ENCODE measurements around the gene PNMA1.

Gene PNMA1

GRCh38 chr14:73723406-73723796, 9.2 kb upstream of the PNMA1 start:
- H3K27ac ChIP-seq: peak overlapping the region; percentile 46

DNA sequence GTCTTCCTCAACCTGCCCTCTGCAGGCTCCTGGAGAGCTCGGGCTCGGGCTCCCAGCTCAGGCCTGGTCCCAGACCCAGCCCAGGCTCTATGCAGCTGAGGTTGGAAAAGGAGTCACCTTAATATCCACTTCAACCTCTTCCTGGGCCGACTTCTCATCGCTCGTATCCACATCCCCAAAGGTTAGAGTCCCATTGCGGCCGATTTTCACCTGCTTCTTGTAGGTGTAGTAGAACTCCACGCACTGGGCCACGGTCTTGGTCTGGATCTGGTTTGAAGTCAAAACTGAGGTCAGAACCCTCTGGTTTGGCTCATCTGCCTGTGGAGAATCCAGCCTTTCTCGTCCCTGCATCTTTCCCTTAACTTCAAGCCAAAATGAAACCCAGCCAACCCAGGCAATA, 8.4 kb upstream of the PNMA1 start:
- TF ChIP-seq, protein P1, sequence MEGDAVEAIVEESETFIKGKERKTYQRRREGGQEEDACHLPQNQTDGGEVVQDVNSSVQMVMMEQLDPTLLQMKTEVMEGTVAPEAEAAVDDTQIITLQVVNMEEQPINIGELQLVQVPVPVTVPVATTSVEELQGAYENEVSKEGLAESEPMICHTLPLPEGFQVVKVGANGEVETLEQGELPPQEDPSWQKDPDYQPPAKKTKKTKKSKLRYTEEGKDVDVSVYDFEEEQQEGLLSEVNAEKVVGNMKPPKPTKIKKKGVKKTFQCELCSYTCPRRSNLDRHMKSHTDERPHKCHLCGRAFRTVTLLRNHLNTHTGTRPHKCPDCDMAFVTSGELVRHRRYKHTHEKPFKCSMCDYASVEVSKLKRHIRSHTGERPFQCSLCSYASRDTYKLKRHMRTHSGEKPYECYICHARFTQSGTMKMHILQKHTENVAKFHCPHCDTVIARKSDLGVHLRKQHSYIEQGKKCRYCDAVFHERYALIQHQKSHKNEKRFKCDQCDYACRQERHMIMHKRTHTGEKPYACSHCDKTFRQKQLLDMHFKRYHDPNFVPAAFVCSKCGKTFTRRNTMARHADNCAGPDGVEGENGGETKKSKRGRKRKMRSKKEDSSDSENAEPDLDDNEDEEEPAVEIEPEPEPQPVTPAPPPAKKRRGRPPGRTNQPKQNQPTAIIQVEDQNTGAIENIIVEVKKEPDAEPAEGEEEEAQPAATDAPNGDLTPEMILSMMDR (conservative IDR thresholded peaks at IDR 0.05): no peak
- H3K27ac ChIP-seq: peak overlapping the region; percentile 46; the same call in 1 of the 2 replicates

More at GRCh38 chr14:73723406-73723796, 9.2 kb upstream of the PNMA1 start:
- TF ChIP-seq, protein P1 (conservative IDR thresholded peaks at IDR 0.05): no peak

DNA sequence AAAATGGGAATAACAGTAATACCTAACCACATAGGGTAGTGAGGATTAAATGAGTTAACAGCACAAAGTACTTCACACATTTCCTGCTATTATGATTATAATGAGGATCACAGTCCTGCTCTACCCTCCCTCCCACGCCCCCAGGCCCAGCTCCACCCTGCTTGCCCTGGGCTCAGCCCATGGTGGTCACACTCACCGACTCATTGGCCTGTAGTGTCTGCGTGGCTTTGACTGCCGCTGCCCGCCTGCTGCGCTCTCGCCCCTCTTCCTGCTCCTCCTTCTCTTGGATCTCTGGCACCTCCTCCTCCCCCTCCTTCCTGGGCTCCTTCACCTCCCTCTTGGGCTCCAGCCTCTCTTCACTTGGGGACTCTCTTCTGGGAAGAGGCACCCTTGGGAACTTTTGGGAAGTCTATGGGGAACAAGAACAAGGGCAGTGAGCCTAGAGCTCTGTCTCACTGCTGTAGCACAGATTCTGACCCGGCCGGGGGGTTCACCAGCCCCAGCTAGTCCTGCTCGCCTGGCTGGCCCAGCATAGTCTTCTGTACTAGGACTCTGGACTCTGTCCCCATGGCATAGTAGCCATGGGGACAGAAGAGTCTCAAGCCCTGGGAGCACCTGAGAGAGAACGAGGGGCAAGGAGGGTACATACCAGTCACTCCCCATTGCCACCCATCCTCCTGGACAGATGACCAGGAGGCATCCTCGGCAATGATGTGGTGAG, 7.1 kb upstream of the PNMA1 start:
- no peak overlapping the region for H3K27ac ChIP-seq
- TF ChIP-seq, protein P1 (conservative IDR thresholded peaks at IDR 0.05): no peak

DNA sequence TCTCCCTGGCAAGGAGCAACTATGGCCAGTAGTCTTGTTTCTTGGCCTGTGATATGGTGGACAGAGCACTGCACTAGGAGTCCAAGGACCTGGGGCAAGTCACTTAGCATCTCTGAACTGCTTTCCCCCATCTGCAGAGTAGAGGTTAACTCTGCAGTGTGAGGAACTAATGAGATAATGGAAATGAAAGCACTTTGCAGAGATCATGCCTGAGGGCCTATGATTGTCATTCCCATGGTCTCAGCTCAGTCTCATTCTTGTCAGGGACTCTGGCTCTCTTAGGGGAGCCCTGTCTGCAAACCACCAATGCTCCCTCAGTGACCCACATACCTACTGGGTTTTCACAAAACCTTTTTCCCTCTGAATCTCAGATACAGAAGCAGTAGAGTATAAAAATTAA, 6.5 kb upstream of the PNMA1 start:
- no peak overlapping the region for H3K27ac ChIP-seq
- TF ChIP-seq, protein P1 (conservative IDR thresholded peaks at IDR 0.05): no peak

GRCh38 chr14:73719791-73720190, 5.6 kb upstream of the PNMA1 start:
- H3K27ac ChIP-seq: no peak overlapping the region
- TF ChIP-seq, protein P1 (conservative IDR thresholded peaks at IDR 0.05): no peak

DNA sequence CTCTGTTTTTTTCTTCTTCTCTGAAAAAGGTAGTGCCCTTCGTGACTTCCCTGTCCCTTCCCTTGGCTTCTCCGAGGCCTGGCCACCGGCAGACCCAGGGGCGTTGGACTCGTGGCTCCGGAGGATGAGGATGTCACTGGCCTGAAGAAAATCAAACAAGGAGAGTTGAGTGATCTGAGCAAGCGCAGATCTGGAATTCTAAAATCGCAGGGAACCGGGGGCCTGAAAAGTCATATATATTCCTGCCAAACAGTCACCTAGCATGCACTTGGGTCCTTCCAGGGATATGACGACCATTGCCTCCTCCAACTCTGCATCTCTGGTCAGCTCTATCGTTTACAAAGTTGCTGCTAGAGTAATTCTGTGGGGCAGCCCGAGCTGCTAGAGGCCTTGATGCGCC, 5.2 kb upstream of the PNMA1 start:
- no peak overlapping the region for H3K27ac ChIP-seq
- TF ChIP-seq, protein P1 (conservative IDR thresholded peaks at IDR 0.05): no peak

- no peak overlapping the region for H3K27ac ChIP-seq
- TF ChIP-seq, protein P1 (conservative IDR thresholded peaks at IDR 0.05): no peak
These were observed 4.5 kb upstream of the PNMA1 start for GRCh38 chr14:73718418-73719251.

All from VCaP (cell line).